Measurements from ENCODE around the gene GRAMD2A. TPM values are rescaled to one million over a fixed set of nuclear protein-coding genes. Genes with fewer than 3 reads are reported as not detected.
A peak's percentile ranks its signal among the peaks of the same experiment; 100 is the strongest.

The GRAMD2A gene
- total RNA-seq, 1 donor from 2014 or later = not detected

DNA sequence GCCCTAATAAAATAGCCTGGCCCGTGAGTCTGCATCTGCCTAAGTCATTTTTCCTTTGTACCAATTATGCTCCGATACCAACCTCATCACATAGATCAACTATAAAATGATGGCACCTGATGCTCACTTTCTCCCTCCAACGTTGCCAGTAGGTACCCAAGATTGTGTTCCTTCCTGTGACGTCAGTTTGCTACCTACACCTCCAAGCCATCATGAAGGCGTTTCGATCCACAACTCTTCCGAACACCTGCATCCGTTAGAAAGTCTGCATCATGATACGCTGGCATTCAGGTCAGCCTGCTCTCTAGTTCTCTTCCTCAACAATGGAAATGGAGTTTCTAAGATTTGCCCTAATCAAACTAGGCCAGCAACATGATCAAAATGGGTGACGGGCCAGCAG is 25.7 kb upstream of the GRAMD2A start:
- no peak for ATAC-seq (ENCODE audit: poor library complexity)
- intact Hi-C loops (cut with DNase I) = no loop called here
- no peak for DNase-seq

DNA sequence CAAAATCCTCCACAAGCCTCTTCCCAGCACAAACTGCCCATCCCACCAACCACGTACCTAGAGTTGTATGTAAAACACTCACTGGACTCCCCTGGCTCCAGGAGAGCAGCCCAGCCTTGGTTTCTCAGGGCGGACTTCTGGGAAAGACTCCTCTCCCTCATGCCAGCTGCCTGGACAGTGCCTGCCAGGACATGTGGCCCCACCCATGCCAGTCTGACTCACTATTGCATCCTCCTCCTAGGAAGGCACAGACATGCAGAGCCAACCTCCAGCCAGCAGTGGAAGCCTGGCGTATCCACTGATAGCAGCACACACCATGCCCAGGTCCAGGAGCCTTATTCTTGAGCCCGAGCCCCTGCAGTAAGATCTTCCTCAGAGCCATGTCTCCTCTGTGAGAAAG is 24.8 kb upstream of the GRAMD2A start:
- DNase-seq (peak; percentile 65), ATAC-seq (ENCODE audit: poor library complexity) (peak; percentile 71)
- intact Hi-C loops (cut with DNase I) = no loop called here

DNA sequence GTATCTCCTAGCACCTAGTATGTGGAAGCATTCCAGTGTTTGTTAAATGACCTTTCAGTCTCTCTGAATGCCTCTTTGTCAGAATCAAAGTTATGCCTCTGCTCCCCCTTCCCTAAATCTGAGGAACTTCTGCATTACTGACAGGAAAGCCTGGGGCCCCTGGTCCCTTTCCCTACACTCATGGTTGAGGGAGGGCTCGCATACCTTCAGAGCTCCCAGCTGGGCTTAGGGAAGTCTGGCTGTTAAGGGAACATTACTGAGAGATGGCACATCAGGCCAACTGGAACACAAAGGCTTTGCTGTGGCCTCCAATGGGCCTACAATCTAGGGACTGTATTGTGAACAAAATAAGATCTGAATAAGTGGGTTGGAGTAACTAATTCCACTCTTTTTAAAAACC is 23.1 kb upstream of the GRAMD2A start:
- no peak for ATAC-seq (ENCODE audit: poor library complexity)

DNA sequence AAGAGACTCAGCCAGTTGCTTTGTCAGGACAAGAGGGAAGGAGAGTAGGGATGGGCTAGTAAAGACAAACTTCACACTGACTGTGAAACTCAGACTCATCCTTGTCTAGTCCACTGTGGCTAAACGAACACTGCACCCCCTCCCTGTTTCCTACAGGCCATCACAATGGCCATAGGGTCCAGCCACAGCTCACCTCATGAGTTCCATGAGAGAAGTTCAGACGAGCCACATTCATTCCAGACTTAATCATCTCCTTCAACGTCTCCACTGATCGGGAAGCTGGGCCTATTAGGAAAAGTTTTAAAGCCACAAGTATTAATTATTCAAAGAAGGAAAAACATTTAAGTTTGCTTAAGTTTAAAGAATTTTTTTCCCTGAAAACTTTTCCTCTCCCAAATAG is 19.6 kb upstream of the GRAMD2A start:
- ATAC-seq (ENCODE audit: poor library complexity) (no peak), DNase-seq (no peak)
- intact Hi-C loops (cut with DNase I) = no loop called here

More for the DNA sequence above, 23.1 kb upstream of the GRAMD2A start:
- intact Hi-C loops (cut with DNase I) = no loop called here
- DNase-seq = no peak

DNA sequence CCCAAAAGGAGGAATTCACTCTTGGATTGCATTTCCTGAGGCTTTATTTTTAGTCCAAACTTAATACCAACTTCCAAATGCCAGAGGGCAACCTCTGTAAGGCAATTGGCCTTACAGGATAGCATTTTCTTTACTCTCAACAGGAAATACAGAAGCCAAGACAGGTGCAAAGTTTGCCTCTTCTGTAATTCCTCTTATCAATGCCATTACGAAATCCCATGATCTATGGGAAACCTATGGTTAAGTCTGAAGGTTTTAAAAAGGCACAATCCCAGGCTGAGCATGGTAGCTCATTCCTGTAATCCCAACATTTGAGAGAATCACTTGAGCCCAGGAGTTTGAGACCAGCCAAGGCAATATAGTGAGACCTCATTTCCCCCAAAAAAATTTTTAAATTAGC is 18.5 kb upstream of the GRAMD2A start:
- no peak for DNase-seq
- intact Hi-C loops (cut with DNase I) = no loop called here
- no peak for ATAC-seq (ENCODE audit: poor library complexity)

DNA sequence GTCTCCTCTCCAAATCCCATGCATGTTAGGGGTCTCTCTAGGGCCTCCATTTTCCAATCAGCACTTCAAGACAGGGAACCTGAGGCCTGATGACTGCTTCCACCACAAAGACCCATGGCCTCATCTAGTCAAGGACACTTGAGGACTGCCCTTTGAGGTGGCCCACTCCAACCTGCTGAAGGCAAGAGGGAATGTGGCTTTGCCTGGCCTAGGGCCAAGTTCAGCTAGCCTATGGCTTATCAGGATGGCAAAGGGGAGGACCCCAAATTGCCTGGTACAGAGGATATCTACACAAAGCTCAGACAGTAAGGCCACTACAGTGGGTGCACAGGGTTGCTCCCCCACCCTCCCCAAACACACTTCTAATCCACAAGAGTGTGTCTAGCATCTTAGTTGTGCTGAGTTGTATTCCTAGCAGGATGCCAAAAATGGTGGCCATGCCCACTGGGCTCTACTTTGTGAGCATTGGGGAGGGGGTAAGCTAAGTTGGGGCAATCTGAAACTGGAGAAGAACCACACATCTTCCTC is 10.0 kb upstream of the GRAMD2A start:
- intact Hi-C loops (cut with DNase I) = no loop called here
- ATAC-seq (ENCODE audit: poor library complexity) (no peak), DNase-seq (no peak)

DNA sequence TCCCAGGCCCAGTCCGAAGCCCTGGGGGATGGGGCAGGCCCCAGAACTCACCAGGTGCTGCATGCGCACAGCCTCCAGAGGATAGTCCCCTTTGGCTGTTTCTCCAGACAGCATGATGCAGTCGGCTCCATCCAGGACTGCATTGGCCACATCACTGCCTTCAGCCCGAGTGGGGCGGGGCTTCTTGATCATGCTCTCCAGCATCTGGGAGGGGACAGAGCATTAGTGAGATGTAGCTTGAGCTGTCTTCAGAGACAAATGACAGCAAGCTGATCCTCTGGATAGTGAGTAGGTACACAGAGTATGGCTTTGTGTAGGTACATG is 9.1 kb upstream of the GRAMD2A start:
- DNase-seq (no peak), ATAC-seq (ENCODE audit: poor library complexity) (no peak)
- intact Hi-C loops (cut with DNase I) = no loop called here

DNA sequence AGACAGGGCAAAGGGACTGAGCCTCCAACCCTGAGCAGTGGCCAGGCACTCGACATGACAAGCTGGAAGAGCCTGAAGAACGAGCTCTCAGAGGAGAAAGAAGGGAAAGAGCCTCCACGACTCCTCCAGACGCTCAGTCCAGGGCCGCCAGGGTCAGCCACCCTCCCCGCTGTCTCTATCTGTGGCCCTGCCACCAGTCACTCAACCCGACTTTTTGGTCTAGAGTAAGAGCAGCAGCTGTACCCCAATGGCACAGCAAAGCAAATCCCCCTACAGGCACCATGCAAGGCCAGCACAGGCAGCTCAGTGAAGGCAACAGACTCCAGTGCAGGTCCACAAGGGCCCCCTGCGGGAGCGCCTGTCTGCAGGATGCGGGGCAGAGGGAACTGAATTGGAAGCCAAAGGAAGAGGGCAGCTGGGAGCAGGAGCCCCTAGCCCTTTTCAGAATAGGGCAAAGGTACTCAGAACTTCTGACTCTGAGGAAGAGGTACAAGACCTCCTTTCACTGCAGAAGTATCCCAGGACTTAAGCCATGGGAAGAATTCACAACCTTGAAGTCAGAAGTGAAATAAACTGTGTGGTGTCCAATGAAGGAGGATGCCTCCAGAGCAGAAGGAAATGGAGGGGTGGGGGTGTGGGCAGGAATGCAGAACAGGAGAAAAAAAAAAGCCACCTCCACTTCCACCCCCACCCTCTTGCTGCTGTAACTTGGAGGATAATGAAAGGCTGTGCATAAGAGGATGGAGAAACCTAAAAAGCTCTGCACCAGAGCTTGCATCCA is 8.5 kb upstream of the GRAMD2A start:
- DNase-seq = no peak
- intact Hi-C loops (cut with DNase I) = no loop called here
- no peak for ATAC-seq (ENCODE audit: poor library complexity)

DNA sequence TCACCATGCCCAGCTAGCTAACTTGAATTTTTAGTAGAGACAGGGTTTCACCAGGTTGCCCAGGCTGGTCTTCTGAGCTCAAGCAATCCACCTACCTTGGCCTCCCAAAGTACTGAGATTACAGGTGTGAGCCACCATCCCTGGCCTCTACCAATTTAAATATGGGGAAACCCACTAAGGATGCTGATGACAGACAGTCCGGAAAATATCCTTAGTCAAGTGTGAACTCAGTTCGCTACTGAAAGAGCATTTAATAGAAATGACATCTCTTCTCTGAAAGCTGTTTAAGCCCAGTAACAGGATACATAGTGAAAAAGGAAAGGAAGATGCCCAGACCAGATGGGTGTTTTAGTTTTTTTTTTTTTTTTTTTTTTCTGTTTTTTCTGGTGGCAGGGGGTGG is 7.7 kb upstream of the GRAMD2A start:
- ATAC-seq (ENCODE audit: poor library complexity) = no peak
- DNase-seq = no peak
- intact Hi-C loops (cut with DNase I) = no loop called here

DNA sequence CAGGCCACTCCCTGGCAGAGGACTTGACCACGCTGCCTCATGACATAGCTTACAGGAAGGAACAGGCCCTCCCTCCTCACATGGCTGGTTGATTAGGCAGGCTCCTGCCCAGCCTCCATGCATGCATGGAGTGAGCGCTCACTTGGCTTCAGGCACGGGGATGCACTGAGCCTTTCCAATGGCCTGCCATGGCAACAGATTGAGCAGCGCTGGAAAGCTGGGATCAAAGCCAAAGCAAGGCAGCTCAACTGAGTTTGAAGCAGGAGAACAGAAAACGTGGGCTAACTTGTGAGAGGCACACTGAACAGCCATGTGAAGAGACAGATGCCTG is 5.9 kb upstream of the GRAMD2A start:
- DNase-seq = peak; percentile 84
- peak; percentile 86 for ATAC-seq (ENCODE audit: poor library complexity)
- intact Hi-C loops (cut with DNase I) = loop anchor here (2.0 kb wide), 1 partner anchor 27 kb away; the partner anchor contains the start of gene PKM

DNA sequence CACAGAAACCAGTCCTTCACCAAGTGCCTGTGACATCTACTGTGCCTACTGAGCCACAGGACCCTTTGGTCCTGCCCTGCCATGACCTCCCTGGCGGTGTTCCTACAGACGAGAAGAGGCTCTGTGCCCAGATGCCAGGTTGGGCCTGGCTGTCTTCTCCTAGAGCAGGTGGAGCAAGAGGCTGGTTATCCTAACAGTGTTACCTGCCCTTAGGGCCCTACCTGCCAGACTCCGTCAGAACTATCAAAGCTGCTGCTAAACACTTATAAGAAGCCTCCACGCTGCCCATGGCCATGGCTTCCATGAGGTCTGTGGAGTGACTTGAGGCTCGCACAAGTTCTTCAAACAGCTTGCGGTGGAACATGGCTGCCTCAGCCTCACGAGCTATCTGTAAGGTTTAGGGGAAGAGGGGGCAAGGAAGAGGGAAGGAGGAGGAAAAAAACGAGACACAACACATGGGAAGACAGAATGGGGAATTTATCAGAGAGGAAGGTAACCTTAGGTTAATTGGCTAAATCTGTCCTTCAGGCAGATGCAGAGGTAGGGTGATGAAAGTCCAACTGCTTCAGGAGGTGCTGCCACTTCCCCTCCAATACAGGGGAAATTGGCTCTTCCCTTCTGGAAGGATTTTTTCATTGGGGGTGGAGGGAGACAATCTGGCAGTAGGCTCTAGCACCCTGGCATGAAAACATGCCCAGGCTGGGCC is 5.4 kb upstream of the GRAMD2A start:
- DNase-seq (no peak), ATAC-seq (ENCODE audit: poor library complexity) (no peak)
- intact Hi-C loops (cut with DNase I) = loop anchor here (2.0 kb wide), 1 partner anchor 28 kb away; the partner anchor contains the start of gene PKM

DNA sequence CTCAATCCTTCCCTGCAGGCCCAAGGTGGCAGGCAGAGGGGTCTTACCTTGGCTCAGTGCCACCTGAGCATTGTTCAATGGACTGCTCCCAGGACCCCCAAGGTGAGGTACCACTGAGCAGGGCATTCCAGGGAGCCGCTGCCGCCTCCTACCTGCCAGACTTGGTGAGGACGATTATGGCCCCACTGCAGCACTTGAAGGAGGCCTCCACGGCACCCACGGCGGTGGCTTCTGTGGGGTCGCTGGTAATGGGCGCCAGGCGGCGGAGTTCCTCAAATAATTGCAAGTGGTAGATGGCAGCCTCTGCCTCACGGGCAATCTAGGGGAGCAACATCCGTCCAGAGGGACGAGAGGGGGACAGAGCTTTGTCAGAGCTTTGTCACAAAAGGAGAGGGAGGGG is 4.7 kb upstream of the GRAMD2A start:
- DNase-seq (no peak), ATAC-seq (ENCODE audit: poor library complexity) (no peak)
- intact Hi-C loops (cut with DNase I) = loop anchor here (2.0 kb wide), 1 partner anchor 28 kb away; the partner anchor contains the start of gene PKM

DNA sequence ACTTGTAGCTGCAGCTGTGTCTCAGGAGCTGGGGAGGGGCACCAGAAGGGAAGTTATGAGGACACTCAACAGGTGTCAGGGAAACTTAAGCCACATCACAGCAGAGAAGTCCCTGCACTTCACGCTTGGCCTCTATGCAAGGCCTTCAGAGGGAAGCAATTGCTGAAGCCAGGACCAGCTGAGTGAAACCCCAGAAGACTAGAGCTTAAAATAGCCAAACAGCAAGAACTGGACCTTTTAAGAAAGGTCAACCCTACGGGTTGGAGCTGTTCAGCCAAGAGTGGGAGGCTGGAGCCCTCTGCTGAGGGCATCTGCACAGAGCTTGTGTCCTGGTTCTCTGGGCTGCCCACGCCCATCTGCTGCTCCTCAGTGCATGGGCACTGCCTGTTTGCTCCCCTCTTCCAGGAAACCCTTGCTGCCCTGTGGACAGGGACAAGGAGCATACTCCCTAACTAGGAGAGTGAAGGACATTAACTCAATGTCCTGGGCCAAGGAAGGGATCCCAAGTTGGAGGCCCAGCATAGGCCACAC is 3.9 kb upstream of the GRAMD2A start:
- intact Hi-C loops (cut with DNase I) = no loop called here
- DNase-seq (no peak), ATAC-seq (ENCODE audit: poor library complexity) (no peak)

DNA sequence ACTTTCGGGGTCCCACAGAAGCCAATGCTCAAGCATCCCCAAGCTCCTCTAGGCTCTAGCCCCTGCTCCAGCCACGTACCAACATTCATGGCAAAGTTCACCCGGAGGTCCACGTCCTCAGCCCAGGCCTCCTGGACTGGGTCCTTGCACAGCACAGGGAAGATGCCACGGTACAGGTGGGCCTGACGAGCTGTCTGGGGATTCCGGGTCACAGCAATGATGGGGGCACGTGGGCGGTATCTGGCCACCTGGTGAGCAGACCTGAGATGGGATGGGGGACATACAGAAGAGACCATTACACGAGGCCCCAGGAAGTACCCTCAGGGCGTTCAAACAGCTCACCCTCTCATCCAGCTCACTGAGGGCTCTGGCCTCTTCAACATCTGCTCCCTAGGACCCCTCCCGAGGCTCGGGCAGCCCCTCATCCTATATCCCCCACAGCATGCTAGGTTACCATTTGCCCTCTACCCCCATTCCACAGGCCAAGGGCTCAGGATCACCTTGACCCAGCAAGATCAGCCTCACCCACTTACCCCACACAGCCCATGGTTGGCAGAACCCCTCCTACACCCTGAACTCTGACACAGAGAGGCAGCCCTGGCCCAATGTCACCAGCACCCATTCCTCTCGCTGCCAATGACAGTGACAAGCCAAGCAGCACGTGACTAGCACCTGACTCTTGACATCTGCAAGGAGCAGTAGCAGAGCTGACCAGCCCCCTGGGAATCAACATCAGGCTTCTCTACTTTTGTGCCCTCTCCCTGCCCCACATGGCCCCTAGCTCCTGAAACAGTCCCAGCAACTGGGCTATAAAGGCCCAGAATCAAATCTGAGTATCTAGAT is 3.0 kb upstream of the GRAMD2A start:
- no peak for ATAC-seq (ENCODE audit: poor library complexity)
- intact Hi-C loops (cut with DNase I) = no loop called here
- DNase-seq = no peak

DNA sequence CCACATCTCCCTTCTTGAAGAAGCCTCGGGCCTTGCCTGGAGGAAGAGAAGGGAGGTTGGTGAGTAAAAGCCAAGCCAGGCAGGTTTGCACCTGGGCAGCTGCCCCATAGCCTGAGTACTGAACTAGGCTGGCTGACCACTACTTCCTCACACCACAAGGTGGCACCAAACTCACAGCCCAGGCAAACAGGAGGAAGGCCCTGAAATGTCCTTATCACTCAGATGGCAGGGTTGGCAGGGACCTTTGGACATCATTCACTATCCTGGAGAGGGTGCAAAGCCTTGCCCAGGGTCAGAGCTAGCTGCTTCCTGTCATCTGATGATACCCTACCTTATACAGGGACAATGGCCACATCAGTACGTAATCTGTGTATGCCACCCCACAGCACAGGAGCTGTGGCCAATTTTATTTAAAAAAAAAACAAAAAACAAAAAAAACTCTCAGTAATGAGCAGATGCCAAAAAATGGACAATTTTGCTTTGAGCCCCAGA is 2.2 kb upstream of the GRAMD2A start:
- DNase-seq (peak; percentile 75), ATAC-seq (ENCODE audit: poor library complexity) (peak; percentile 62)
- intact Hi-C loops (cut with DNase I) = loop anchor here (10.0 kb wide), 1 partner anchor 75 kb away; the partner anchor contains the start of gene PARP6

DNA sequence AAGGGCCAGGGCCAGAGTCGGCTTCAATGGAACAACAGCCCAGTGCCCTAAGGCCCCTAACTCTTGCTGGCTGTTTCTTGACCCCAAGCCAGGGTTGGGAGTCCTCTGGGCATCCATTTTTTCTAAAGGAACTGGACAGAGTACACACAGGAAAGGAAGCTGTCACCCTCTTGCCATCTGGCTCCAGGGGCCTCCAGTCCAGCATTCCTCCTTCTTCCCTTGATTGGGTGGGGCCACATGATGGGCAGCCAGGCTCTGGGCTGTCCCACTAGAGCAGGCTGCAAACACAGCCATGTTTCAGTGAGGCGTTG is 1.6 kb upstream of the GRAMD2A start:
- intact Hi-C loops (cut with DNase I) = loop anchor here (10.0 kb wide), 1 partner anchor 76 kb away; the partner anchor contains the start of gene PARP6
- DNase-seq (no peak), ATAC-seq (ENCODE audit: poor library complexity) (no peak)

DNA sequence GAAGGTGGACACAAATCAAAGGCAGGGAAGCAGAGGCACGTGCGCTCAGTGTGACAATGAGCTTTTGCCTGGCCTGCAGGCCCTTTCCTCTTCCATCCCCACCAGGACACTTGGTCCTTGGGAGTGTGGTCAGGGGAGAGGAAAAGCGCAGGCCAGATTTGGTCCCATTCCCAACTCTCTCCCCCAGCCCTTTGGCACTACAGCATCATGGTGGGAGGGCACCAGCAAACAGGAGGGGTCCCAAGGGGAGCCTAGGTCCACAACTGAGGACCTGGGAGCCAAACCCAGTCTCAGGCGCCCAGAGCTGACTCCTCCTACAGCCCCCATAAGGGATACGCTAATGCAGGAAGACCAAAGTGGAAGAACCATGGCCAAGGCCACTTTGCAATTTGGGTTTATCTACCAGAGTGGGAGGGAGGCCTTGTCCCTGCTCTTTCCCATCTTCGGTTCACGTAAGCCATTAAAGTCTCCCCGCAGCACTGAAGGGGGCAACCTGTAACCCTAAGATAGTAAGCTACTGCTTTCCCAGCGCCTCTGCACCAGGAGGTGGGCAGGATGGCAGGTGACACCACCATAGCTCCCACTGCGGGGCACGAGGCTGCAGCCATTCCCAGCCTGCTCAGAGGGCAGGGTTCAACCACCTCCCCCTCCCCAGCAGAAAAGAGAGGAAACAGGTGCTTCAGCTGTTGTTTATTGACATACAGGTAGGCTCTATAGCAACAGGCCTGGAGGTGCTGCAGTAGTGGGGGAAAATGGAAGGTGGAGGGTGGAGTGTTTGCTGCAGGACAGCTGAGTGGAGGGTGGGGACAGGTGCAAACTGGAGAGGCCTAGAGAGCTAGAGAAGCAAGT is 993 bp upstream of the GRAMD2A start:
- intact Hi-C loops (cut with DNase I) = loop anchor here (10.0 kb wide), 1 partner anchor 76 kb away; the partner anchor contains the start of gene PARP6
- ATAC-seq (ENCODE audit: poor library complexity) (no peak), DNase-seq (no peak)

DNA sequence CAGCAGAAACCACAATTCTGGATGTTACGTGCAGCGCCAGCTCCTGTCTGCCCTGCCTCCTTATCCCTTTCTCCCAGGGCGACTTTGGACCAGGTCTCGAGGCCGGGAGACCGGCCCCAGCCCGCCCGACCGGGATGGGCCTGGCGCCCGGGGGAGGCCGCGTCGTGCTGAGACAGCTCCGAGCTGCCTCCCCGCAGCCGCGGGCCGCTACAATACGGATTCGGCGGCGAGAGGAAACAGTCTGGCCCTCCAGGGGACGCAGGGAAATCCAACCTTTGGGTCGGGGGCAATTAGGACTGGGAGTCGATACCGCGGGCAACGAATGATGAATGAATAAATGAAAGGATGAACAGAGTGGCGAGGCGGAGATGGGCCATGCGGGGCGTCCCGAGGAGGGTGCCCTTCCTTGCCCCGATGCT is 537 bp downstream of the GRAMD2A start:
- ATAC-seq (ENCODE audit: poor library complexity) (no peak), DNase-seq (no peak)
- intact Hi-C loops (cut with DNase I) = loop anchor here (10.0 kb wide), 1 partner anchor 78 kb away; the partner anchor contains the start of gene PARP6
